DND-41 (cell line): ENCODE measurements around the gene SCGB3A2.

Source experiments
- CTCF ChIP-seq: IDR thresholded peaks from 2 replicates; pipeline ENCODE4 v1.5.1; 2012; ENCODE audit warnings: borderline replicate concordance, low read length, moderate library complexity, mild to moderate bottlenecking; ENCODE audit not compliant: poor library complexity, severe bottlenecking; ENCODE audit errors: extremely low read depth
- EZH2 ChIP-seq: IDR thresholded peaks from 3 replicates; pipeline ENCODE4 v1.6.1; 2012; ENCODE audit warnings: borderline replicate concordance, low read depth, mild to moderate bottlenecking, moderate library complexity, low read length, inconsistent platforms; ENCODE audit not compliant: severe bottlenecking

GRCh38 chr5:147902609-147903115 is 24.2 kb downstream of the SCGB3A2 start:
- TF ChIP-seq EZH2 (no peak), CTCF (no peak)
